NCI-H748 (cell line): ENCODE results near the gene SDC1.
A peak's percentile ranks its signal among the peaks of the same experiment; 100 is the strongest.
"Not testable (repeated sequence)": the region's sequence is repeated elsewhere in the genome, so short reads cannot be mapped to it uniquely, and the experiment has no call there.

Source experiments
- DNase-seq: peaks from one replicate; lab custom pipeline; 2025; ENCODE audit not compliant: unreplicated experiment; lab: John Stamatoyannopoulos, UW

Gene SDC1, protein sequence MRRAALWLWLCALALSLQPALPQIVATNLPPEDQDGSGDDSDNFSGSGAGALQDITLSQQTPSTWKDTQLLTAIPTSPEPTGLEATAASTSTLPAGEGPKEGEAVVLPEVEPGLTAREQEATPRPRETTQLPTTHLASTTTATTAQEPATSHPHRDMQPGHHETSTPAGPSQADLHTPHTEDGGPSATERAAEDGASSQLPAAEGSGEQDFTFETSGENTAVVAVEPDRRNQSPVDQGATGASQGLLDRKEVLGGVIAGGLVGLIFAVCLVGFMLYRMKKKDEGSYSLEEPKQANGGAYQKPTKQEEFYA

DNA sequence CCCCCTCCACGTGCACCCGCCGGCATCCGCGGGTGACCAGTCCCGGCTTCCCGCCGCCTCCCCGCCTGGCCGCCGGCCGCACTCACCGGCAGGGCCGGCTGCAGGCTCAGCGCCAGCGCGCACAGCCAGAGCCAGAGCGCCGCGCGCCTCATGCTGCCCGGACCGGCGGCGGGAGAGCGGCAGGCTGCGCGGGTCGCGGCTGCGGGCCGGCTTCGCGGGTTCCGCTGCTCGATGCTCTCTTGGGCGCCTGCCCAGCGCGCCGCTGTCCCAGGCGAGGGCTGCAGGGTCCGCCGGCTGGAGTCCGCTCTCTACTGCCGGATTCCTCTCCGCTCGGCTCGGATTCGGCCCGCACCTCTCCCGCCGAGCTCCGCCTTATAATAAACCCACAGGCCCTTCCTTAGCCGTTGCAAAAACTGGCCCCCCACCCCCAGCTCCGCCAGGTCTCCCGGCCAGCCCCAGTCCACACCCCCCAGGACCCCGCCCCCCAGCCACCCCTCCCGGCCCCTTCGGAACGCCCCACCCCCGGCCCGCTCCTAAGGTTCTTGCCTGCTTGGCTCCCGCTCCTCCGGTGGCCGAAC is at the start of gene SDC1:
TSS of gene SDC1 (minus strand) at position 415 of the 578 bp plus-strand sequence. CDS start at position 152, 263 bp downstream.
- peak; percentile 82 for DNase-seq

DNA sequence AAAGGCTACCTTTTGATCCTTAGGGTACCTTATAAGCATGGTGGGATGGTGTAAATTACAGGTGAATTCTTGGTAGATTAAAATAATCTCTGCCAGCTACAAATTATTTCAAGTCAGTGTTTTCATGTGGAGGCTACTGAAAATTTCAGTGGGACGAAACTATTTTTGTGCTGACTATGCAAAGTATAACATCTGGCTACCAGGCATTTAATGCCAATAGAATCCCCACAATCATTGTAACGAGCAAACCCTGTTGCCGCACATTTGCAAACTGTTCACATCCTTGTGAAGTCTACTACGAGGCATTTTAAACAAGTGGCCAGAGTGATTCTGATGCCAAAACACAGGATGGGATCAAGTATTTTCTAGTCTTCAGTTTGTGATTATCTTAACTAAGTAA is 48.1 kb upstream of the SDC1 start:
- DNase-seq = no peak

DNA sequence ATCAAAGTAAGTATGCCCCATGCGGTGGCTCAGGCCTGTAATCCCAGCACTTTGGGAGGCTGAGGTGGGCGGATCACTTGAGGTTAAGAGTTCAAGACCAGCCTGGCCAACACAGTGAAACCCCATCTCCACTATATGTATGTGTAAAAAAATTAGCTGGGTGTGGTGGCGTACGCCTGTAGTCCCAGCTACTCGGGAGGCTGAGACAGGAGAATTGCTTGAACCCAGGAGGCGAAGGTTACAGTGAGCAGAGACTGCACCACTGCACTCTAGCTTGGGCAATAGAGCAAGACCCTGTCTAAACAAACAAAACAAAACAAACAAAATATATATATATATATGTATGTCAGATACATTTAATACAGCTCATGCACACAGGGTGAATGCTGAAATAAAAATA is 43.4 kb upstream of the SDC1 start:
- not testable (repeated sequence) for DNase-seq

DNA sequence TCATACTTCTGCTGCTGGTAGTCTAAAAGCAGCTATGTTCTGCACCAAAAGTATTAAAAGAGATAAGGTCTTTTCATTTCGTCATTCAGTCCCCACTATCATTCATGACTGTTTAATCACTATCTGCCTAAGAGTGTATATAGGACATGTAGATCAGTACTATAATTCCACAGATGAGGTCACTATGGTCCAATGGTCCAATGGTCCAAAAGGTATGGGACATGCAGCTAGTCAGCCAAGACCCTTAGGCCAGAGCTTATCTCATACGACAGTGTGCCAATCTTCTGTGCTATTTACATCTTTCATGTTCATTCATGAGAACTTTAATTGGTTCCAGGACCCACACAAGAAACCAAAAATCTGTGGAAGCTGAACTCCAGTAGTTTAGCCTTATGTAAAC is 42.6 kb upstream of the SDC1 start:
- no peak for DNase-seq

DNA sequence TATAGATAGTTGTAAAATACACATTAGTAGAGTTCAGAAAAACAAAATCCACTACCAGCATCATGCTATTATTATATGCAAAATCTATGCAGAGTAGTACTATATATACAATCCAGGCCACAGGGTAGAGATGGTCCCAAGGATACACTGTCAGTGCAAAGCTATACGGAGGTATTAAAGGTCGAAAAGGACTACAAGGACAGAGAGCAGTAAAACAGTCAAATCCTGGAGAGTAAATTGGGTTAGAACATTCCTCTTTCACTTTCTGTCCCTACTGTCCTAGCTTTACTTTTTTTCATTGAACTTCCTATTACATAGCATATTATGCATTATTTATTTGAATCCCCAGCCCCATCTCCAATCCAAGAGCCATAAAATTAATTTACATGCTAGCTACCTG is 39.7 kb upstream of the SDC1 start:
- DNase-seq = no peak

DNA sequence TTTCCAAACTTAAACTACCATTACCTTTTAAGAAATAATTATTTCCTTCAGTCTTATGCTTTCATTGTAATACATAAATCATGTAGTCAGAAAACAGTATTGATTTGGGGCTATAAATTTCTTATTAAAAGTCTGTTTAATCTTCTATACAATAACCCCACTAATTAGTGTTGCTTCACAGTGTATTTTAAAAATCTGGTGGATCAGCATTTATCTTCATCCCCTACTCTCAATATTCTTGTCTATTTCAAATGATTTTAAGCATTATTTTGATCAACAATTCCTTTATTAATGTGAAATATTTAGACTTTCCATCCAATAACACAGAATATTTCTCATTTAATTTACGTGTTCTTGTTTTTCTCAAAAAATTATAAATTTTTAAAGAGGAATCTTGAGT is 32.5 kb upstream of the SDC1 start:
- DNase-seq = no peak

DNA sequence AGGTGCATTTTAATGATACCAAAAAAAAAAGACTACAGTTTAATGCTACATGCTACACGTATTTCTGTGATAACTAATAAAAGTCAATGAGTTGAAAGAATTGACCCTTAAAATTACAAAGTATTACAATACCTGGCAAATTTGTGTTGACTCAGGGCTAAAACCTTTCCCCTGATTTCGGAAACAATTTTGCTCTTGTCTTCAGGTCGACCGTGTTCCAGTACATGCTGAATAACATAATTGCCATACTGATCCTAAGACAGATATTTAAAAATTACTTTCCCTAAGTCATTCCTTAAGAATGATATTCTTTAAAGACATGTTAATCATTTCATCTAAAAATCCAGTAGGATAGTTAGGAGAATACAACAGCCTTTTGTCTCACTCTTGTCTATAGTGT is 29.8 kb upstream of the SDC1 start:
- DNase-seq = no peak

DNA sequence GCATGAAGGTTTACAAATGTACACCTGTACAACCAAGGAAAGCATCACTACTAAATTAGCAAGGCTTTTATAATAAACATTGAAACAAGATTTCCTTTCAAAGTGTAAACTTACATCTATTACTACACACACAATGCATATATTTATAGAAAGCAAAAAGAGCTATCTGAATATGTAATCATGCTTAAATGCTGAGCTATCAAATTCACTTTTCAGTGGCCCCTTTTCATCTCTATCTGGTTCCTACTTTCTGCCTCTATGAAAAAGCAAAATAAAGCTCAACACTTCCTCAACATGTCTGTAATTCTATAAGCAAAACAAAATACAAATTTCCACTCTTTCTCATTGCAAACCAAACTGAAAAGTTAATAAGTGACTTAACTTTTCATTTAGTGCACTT is 25.5 kb upstream of the SDC1 start:
- DNase-seq = no peak

DNA sequence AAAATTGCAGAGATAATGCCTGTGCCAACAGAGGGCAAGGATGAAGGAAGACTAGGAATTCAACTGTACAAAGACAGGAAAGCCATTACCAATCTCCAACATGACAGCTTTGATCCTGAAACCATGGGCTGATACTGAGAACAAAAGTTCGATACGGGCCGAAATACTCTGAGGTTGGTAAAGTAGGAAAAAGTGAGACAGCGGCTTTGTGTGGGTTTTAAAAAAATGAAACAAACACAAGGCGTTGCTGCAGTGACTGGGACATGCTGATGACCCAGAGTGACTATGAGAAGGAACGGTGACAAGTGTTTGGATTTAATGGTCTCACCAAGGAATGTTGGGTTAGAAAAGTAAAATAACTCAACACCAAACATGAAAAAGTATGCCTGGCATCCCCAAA is 24.2 kb upstream of the SDC1 start:
- no peak for DNase-seq

DNA sequence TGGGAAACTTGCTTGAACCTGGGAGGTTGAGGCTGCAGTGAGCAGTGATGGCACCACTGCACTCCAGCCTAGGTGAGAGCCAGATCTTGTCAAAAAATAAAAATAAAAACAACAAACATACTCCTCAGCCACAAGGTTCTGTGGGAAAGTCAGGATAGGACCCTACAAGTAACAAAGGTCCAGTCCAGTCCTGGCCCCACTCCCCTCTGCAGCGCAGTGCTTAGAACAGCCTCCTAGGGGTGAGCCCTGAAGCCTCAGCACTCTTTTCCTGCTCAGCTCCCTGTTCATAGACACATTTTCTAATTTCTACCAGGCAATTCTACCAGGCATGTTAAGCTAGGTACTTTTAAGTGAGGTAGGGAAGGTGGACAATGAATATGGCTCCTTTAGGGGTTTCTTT is 22.2 kb upstream of the SDC1 start:
- DNase-seq = no peak

DNA sequence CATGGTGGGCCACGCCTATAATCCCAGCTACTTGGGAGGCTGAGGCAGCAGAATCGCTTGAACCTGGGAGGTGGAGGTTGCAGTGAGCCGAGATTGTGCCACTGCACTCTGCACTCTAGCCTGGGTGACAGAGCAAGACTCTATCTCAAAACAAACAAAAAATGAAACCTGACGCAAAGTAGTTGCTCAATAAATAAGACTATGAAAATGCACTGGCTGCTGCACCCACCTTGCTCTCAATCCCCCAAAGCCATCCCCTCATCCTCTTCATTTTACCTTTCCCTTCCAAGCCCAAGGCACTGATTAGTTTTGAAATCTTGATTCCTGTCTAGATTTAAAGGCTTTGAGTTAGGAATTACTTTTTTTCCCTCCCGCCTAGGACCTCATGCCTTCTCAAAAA is 18.7 kb upstream of the SDC1 start:
- not testable (repeated sequence) for DNase-seq

DNA sequence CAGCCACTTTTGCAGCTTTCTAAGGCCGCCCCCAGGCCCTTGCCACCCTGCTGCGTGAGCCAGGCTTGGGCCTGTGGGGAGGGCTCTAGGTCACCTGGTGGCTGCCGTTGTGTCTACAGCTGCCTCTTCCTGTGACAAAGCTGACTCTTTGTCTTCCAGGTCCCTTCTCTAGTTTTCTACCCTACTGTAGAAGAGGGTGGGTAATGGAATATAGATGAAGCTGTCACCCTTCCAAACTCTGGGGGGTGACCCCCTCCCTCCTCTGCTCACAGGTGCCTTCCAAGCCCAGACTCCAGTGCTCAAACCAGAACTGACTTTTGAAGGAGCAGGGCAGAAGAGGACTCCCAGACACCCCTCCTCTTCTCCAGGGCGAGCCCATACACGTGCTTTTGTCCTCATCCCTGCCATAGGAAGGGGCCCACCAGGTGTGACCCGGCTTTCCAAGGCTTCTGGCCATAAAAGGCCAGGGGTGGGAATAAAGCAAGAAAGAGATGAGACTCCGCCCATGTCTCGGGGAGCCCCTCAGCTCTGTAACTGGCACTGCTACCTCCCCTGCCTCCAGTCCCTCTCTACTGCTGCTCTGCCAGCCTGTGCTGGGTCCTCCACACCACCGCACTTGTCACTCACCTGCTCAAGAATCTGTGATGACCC is 17.9 kb upstream of the SDC1 start:
- peak; percentile 12 for DNase-seq

DNA sequence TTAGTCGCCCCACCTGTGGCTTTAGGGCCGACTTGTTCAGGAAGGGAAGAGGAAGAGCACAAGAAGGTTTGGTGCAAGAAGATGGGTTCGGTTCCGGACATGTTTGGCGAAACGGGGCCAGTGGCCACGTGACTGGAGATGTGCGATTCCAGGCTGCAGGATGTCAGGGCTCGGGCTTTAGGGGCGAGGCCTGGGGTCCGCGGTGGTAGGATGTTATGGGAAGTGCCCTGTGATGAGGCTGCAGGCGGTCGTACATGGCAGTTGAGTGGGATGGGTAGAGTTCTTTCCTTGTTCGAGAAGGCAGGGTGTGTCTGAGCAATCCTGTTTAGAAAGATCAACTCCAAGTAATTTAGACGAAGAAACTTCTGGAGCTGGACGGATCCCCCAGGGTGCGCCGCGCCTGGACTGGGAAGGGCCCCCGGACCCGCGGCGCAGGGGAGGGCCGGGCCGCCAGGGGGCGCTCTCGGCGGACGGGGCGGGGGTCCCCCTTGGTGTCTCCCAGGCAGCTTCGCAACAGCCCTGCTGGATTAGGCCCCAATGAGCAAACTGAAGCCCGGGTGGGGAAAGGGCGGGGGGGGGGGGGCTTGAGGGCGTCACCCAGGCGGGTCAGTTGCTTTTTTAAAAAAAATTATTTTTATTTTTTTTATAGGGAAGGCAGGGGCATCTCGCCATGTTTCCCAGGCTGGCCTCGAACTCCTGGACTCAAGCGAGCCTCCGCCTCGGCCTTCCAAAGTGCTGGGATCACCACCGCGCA is 17.2 kb upstream of the SDC1 start:
- no peak for DNase-seq

DNA sequence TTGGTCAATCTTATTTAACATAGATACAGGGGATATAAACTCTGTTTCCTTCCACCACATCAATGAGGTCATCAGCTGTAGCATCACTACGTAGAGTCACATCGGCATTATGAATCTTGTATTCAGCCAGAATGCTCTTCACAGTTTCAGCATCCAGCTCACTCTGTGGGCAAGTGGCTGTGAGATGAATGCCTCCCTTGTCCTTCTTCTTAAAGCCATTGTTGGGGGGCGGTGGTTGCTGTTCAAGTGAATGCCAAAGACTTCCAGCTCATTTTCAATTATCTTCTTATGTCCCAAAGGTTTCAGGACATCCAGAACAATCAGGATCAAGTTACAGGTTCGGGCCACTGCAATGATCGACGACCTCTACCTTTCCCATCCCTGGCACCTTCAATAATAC is 15.4 kb upstream of the SDC1 start:
- DNase-seq = not testable (repeated sequence)

DNA sequence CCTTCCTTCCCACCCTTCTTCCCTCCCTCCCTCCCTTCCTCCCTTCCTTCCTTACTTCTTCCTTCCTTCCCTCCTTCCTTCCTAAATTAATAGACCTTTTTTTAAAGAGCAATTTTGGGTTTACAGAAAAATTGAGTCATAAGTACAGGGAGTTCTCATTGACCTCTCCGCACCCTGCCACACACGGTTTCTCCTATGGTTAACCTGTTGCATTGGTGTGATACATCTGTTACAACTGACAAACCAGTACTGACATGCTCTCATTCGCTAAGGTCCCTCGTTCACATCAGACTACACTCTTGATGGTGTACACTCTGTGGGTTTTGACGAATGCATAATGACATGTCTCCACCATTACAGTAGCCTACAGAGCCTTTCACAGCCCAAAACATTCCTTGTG is 11.6 kb upstream of the SDC1 start:
- DNase-seq = no peak

DNA sequence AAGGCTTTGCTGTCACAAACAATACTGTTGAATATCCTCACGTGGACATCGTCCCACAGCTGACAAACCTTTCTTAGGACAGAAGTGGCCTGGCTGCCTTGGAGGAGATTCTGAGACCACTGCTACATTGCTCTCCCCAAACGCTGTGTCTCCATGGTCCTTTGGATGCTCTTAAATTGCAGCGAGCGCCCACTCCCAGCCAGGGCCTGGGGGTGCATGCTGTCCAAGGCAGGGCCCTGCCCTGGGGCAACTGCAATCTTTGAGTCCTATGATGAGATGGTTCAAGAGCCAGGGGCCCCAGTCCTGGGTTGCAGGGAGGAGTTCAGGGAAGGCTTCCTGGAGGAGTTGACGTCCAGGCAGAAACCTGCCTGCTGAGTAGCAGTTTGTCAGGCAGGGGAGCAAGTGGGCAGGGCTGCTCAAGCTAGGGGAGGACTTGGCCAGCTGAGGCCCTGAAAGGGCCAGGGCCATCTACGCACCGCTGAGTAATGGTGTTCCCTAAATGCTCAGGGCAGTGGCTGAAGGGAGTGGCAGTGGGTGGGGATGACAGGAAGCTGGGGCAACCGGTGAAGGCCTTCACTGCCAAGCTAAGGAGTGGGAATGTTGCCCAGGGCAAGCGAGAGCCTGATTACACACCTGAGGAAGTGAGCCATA is 10.8 kb upstream of the SDC1 start:
- no peak for DNase-seq

DNA sequence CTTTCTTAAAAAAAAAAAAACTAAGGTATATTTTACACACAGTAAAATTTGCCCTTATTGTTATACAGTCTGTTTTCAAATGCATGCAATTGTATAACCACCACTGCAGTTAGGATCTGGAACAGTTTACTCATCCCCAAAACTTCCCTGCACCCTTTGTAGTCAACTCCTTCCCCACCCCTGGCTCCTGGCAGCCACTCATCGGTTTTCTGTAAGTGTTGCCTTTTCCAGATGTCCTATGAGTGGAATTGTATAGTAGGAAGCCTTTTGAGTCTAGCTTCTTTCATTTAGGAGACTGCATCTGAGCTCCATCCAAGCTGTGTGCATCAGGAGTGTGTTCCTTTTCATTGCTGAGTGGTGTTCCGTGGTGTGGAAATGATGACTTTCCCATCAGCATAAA is 9.7 kb upstream of the SDC1 start:
- not testable (repeated sequence) for DNase-seq

DNA sequence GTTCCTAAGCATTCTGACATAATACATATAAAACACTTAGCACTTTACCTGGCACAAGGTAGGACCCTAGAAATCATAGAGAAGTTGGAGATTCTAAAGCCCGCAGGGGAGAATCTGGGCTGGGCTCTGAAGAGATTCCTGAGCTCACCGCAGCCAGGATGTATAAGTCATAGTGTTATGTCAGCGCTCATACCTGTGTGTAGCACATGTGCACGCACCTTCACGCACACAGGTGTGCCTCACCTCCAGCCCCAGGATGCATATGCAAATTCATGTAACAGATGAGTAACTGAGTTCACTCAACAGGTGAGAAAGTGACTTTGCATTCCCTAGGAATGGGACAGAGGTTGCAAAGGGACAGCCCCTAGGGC is 7.9 kb upstream of the SDC1 start:
- DNase-seq = no peak

DNA sequence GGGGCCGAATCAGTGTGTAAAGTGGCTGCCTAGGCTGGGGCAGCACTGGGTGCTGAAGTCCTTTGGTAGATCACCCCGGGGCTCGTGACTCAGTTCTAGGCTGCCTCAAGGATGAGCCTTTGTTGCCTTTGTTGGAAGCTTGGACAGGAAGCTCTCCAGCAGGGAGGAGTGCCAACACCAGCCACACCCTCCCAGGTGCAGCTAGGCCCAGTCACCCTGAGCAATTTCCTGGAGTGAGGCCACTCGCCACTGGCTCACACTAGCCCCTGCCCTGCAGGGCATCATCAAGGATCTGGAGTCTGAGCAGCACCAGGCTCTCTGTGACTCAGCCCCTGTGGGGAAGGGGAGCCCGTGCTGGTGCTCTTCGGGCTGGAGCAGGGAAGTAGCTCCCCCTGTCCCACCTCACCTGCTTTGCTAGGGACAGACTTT is 6.7 kb upstream of the SDC1 start:
- DNase-seq = peak; percentile 89

DNA sequence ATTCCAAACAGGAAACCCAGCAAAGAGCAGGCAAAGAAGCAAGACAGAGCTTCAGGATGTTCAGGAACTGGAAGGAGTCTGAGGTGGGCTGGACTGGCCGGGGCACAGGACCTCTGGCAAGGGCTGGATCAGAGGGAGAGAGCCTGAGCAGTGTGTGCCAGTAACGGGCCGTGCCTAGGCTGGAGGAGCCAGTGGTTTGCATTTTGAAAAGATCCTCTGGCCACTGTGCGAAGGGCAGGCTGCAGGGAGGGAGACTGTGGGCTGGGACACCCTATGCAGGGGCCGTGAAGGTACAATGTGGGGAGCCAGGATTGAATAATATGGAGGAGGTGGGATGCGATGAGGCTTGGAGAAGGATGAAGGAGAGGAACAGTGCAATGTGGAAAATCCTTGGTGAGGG is 6.2 kb upstream of the SDC1 start:
- no peak for DNase-seq

DNA sequence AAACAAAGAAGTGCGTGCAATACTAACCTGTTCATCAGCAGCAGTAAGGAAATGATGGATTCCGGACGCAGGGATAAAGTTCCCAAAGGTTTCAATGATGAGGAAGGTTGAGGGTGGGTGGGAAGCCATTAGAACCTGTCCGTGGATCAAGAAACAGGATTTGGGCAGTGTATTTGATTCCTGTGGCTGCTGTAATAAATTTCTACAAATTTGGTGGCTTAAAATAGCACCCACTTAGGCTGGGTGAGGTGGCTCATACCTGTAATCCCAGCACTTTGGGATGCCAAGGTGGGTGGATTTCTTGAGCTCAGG is 5.1 kb upstream of the SDC1 start:
- DNase-seq = no peak
